Measurements from ENCODE around the gene PRDM1. TPM values are rescaled to one million over a fixed set of nuclear protein-coding genes. Genes with fewer than 3 reads are reported as not detected.

Gene PRDM1
- total and polyA plus RNA-seq, 10 donors: 2.2 to 63.7 (median 42.3) TPM

DNA sequence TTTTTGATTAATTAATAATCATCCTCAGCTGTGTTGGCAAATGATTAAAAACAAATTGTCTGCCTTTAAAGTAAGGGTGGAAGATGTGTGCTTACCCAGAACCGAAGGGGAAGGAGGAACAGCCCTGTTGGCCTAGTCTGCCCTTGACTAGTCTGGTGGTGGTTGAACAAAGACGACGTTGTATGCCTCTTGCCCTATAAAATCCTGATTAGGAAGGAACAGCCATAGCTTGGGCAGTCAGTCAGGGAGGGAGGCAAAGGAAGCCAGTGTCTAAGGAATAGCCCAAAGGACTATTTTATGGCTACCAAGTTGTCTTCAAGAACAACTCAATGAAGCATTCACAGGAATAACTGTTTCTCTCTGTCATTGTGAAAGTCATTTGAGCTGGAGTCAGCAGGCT lies 70.7 kb downstream of the PRDM1 start:
- Histone ChIP-seq H3K9me3 (no peaks in the 10 kb centered on the region), H3K27me3 (replicated peaks in 1 of 7) (no peaks in the 10 kb centered on the region), H3K36me3 (no peaks in the 10 kb centered on the region), H3K4me1 (no peaks in the 10 kb centered on the region), H3K27ac (no peak overlapping the region), H3K4me3 (no peak overlapping the region)
- intact Hi-C loops (cut with DNase I; ENCODE audit: low total_unique reads): no loop called here
- TF ChIP-seq POLR2A (IDR thresholded peaks at IDR 0.05) (no peak), POLR2AphosphoS5 (IDR thresholded peaks at IDR 0.05) (no peak)
- TF ChIP-seq, protein P1, sequence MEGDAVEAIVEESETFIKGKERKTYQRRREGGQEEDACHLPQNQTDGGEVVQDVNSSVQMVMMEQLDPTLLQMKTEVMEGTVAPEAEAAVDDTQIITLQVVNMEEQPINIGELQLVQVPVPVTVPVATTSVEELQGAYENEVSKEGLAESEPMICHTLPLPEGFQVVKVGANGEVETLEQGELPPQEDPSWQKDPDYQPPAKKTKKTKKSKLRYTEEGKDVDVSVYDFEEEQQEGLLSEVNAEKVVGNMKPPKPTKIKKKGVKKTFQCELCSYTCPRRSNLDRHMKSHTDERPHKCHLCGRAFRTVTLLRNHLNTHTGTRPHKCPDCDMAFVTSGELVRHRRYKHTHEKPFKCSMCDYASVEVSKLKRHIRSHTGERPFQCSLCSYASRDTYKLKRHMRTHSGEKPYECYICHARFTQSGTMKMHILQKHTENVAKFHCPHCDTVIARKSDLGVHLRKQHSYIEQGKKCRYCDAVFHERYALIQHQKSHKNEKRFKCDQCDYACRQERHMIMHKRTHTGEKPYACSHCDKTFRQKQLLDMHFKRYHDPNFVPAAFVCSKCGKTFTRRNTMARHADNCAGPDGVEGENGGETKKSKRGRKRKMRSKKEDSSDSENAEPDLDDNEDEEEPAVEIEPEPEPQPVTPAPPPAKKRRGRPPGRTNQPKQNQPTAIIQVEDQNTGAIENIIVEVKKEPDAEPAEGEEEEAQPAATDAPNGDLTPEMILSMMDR (IDR thresholded peaks at IDR 0.05 in 8 of 11, conservative IDR thresholded peaks at IDR 0.05 in 3 of 11): no peak
- 67 to 83% (median 74%) methylated on average over 3 of the region's 3 CpGs for WGBS, 5 donors
- no peak for DNase-seq

GRCh38 chr6:106158816-106159215 lies 72.7 kb downstream of the PRDM1 start:
- WGBS, 5 donors: 33 to 83% (median 74%) methylated on average over 1 of the region's 1 CpG
- no peaks in the 10 kb centered on the region for H3K9me3 ChIP-seq
- H3K4me1 ChIP-seq: peaks cover 11 to 16% (median 13%) of the 10 kb centered on the region in 6 donors
- no peaks in the 10 kb centered on the region for H3K36me3 ChIP-seq
- H3K4me3 ChIP-seq: no peak overlapping the region
- no peaks in the 10 kb centered on the region for H3K27me3 ChIP-seq (replicated peaks in 1 of 7)
- no peak overlapping the region for H3K27ac ChIP-seq
- no peak for DNase-seq
- TF ChIP-seq, protein P1 (IDR thresholded peaks at IDR 0.05 in 8 of 11, conservative IDR thresholded peaks at IDR 0.05 in 3 of 11): no peak
- TF ChIP-seq POLR2AphosphoS5 (IDR thresholded peaks at IDR 0.05): no peak
- no peak for TF ChIP-seq POLR2A (IDR thresholded peaks at IDR 0.05)
- intact Hi-C loops (cut with DNase I; ENCODE audit: low total_unique reads): no loop called here

Other genes with a start within 250 kb of the PRDM1 start
- gene ATG5, start 239.4 kb downstream of the PRDM1 start, total RNA-seq: 10 to 100 TPM; 25.2 to 41.6 (median 34.5) TPM
- gene ATG5, start 239.4 kb downstream of the PRDM1 start, polyA plus RNA-seq: 10 to 100 TPM; 12.1 to 17.1 (median 14.2) TPM